ENCODE results near the gene IGSF3.

- no peak for TF ChIP-seq POLR2A (IDR thresholded peaks at IDR 0.05)
- TF ChIP-seq POLR2AphosphoS5 (IDR thresholded peaks at IDR 0.05), result no peak
These were observed 80.8 kb downstream of the IGSF3 start for GRCh38 chr1:116586741-116587143.
